Stimulated activated naive CD8-positive, alpha-beta T cell treated with anti-CD3 and anti-CD28 coated beads, Interleukin-15, Interleukin-2, amounts not matched to agents 100 ng/mL and 50 ng/mL, for 24 hours (primary cell): Measurements from ENCODE around the gene GSPT2.
"Not testable (repeated sequence)": the region's sequence is repeated elsewhere in the genome, so short reads cannot be mapped to it uniquely, and the experiment has no call there.

Source experiments
- H3K27ac Mint-ChIP-seq: one replicate; pipeline ENCODE4 v1.8.0; 2021; ENCODE audit warnings: mild to moderate bottlenecking, mixed read lengths
- H3K27me3 Mint-ChIP-seq: one replicate; pipeline ENCODE4 v1.8.0; 2021; ENCODE audit warnings: mixed read lengths
- H3K36me3 Mint-ChIP-seq: one replicate; pipeline ENCODE4 v1.8.0; 2021; ENCODE audit warnings: low read depth, mixed read lengths
- H3K4me1 Mint-ChIP-seq: one replicate; pipeline ENCODE4 v1.8.0; 2021; ENCODE audit warnings: low read depth, mixed read lengths
- H3K4me3 Mint-ChIP-seq: one replicate; pipeline ENCODE4 v1.8.0; 2021; ENCODE audit warnings: mild to moderate bottlenecking, mixed read lengths
- H3K9me3 Mint-ChIP-seq: one replicate; pipeline ENCODE4 v1.8.0; 2021; ENCODE audit warnings: mixed read lengths

The GSPT2 gene

GRCh38 chrX:51743179-51743957, at the start of gene GSPT2:
GSPT2 (plus strand) TSS chrX:51743442; CDS start chrX:51743627, 185 bp downstream.
- Mint-ChIP-seq H3K4me3 (peak within 1 kb of the TSS; percentile 87), H3K4me1 (peaks cover 25% of the 10 kb centered on the region), H3K36me3 (peaks cover 28% of the 10 kb centered on the region), H3K27me3 (peaks cover 2% of the 10 kb centered on the region), H3K9me3 (peaks cover 16% of the 10 kb centered on the region), H3K27ac (peak within 1 kb of the TSS; percentile 74)

GRCh38 chrX:51694254-51694653, 49.0 kb upstream of the GSPT2 start:
- peaks cover 4% of the 10 kb centered on the region for H3K27me3 Mint-ChIP-seq
- H3K36me3 Mint-ChIP-seq = no peaks in the 10 kb centered on the region
- H3K9me3 Mint-ChIP-seq = no peaks in the 10 kb centered on the region
- H3K27ac Mint-ChIP-seq = no peak overlapping the region
- no peak overlapping the region for H3K4me3 Mint-ChIP-seq
- no peaks in the 10 kb centered on the region for H3K4me1 Mint-ChIP-seq

- no peaks in the 10 kb centered on the region for H3K9me3 Mint-ChIP-seq
- H3K4me1 Mint-ChIP-seq = no peaks in the 10 kb centered on the region
- H3K36me3 Mint-ChIP-seq = no peaks in the 10 kb centered on the region
- H3K27me3 Mint-ChIP-seq = peaks cover 10% of the 10 kb centered on the region
- H3K27ac Mint-ChIP-seq = no peak overlapping the region
- H3K4me3 Mint-ChIP-seq = no peak overlapping the region
Observed at GRCh38 chrX:51697397-51697796, 45.8 kb upstream of the GSPT2 start.

- H3K4me1 Mint-ChIP-seq, H3K4me3 Mint-ChIP-seq, H3K9me3 Mint-ChIP-seq, H3K27ac Mint-ChIP-seq, H3K36me3 Mint-ChIP-seq, H3K27me3 Mint-ChIP-seq: not testable (repeated sequence)
Observed at GRCh38 chrX:51710277-51711164, 32.7 kb upstream of the GSPT2 start, which contains the start of gene CENPVL1. CENPVL1 (plus strand) TSS chrX:51710512; CDS start chrX:51710512, 0 bp downstream.

GRCh38 chrX:51712943-51713647, 30.1 kb upstream of the GSPT2 start:
- H3K4me3 Mint-ChIP-seq, H3K4me1 Mint-ChIP-seq, H3K27ac Mint-ChIP-seq, H3K27me3 Mint-ChIP-seq, H3K36me3 Mint-ChIP-seq, H3K9me3 Mint-ChIP-seq: not testable (repeated sequence)

- H3K9me3 Mint-ChIP-seq = no peaks in the 10 kb centered on the region
- H3K27ac Mint-ChIP-seq = no peak overlapping the region
- H3K27me3 Mint-ChIP-seq = peaks cover under 1% of the 10 kb centered on the region
- H3K36me3 Mint-ChIP-seq = no peaks in the 10 kb centered on the region
- H3K4me3 Mint-ChIP-seq = no peak overlapping the region
- no peaks in the 10 kb centered on the region for H3K4me1 Mint-ChIP-seq
Observed at GRCh38 chrX:51728202-51728601, 15.0 kb upstream of the GSPT2 start.

- Mint-ChIP-seq H3K4me3 (no peak overlapping the region), H3K9me3 (no peaks in the 10 kb centered on the region), H3K4me1 (no peaks in the 10 kb centered on the region), H3K36me3 (no peaks in the 10 kb centered on the region), H3K27ac (no peak overlapping the region), H3K27me3 (peaks cover 26% of the 10 kb centered on the region)
Observed at GRCh38 chrX:51737091-51737490, 6.2 kb upstream of the GSPT2 start.

- H3K4me3 Mint-ChIP-seq = no peak overlapping the region
- peaks cover 9% of the 10 kb centered on the region for H3K27me3 Mint-ChIP-seq
- peaks cover 28% of the 10 kb centered on the region for H3K36me3 Mint-ChIP-seq
- H3K4me1 Mint-ChIP-seq = peaks cover 25% of the 10 kb centered on the region
- H3K27ac Mint-ChIP-seq = no peak overlapping the region
- peaks cover 16% of the 10 kb centered on the region for H3K9me3 Mint-ChIP-seq
Observed at GRCh38 chrX:51742586-51742985, 656 bp upstream of the GSPT2 start.

- H3K4me3 Mint-ChIP-seq = no peak overlapping the region
- peaks cover 28% of the 10 kb centered on the region for H3K36me3 Mint-ChIP-seq
- no peak overlapping the region for H3K27ac Mint-ChIP-seq
- no peaks in the 10 kb centered on the region for H3K27me3 Mint-ChIP-seq
- H3K4me1 Mint-ChIP-seq = peaks cover 25% of the 10 kb centered on the region
- H3K9me3 Mint-ChIP-seq = peaks cover 16% of the 10 kb centered on the region
Observed at GRCh38 chrX:51747671-51748070, 4.4 kb downstream of the GSPT2 start.

- Mint-ChIP-seq H3K4me1 (no peaks in the 10 kb centered on the region), H3K27me3 (no peaks in the 10 kb centered on the region), H3K36me3 (no peaks in the 10 kb centered on the region), H3K4me3 (no peak overlapping the region), H3K27ac (no peak overlapping the region), H3K9me3 (no peaks in the 10 kb centered on the region)
Observed at GRCh38 chrX:51759055-51759839, 16.0 kb downstream of the GSPT2 start.

- Mint-ChIP-seq H3K4me1 (no peaks in the 10 kb centered on the region), H3K4me3 (no peak overlapping the region), H3K36me3 (no peaks in the 10 kb centered on the region), H3K27ac (no peak overlapping the region), H3K9me3 (no peaks in the 10 kb centered on the region), H3K27me3 (no peaks in the 10 kb centered on the region)
Observed at GRCh38 chrX:51760657-51761056, 17.4 kb downstream of the GSPT2 start.

- no peaks in the 10 kb centered on the region for H3K9me3 Mint-ChIP-seq
- H3K4me1 Mint-ChIP-seq = no peaks in the 10 kb centered on the region
- H3K27me3 Mint-ChIP-seq = no peaks in the 10 kb centered on the region
- H3K36me3 Mint-ChIP-seq = no peaks in the 10 kb centered on the region
- no peak overlapping the region for H3K4me3 Mint-ChIP-seq
- H3K27ac Mint-ChIP-seq = no peak overlapping the region
Observed at GRCh38 chrX:51766546-51766945, 23.3 kb downstream of the GSPT2 start.

GRCh38 chrX:51776851-51777250, 33.6 kb downstream of the GSPT2 start:
- H3K4me3 Mint-ChIP-seq = no peak overlapping the region
- no peaks in the 10 kb centered on the region for H3K9me3 Mint-ChIP-seq
- H3K36me3 Mint-ChIP-seq = no peaks in the 10 kb centered on the region
- H3K4me1 Mint-ChIP-seq = no peaks in the 10 kb centered on the region
- peaks cover 3% of the 10 kb centered on the region for H3K27me3 Mint-ChIP-seq
- no peak overlapping the region for H3K27ac Mint-ChIP-seq

GRCh38 chrX:51779306-51779705, 36.1 kb downstream of the GSPT2 start:
- Mint-ChIP-seq H3K4me1 (no peaks in the 10 kb centered on the region), H3K27me3 (peaks cover 3% of the 10 kb centered on the region), H3K27ac (no peak overlapping the region), H3K36me3 (no peaks in the 10 kb centered on the region), H3K9me3 (no peaks in the 10 kb centered on the region), H3K4me3 (no peak overlapping the region)
